Ishikawa (cell line): ENCODE data around the gene EQTN.

Source experiments
- FOXM1 ChIP-seq: IDR thresholded peaks from 2 replicates; pipeline ENCODE4 v1.6.1; 2012; ENCODE audit warnings: low read depth, borderline replicate concordance
- NFIC ChIP-seq: IDR thresholded peaks from 2 replicates; pipeline ENCODE4 v1.6.1; 2012
- RAD21 ChIP-seq: IDR thresholded peaks from 2 replicates; pipeline ENCODE4 v1.6.1; 2012; ENCODE audit warnings: low read depth
- REST ChIP-seq: IDR thresholded peaks from 2 replicates; pipeline ENCODE4 v1.6.1; 2012; ENCODE audit warnings: low read depth, mild to moderate bottlenecking
- TAF1 ChIP-seq: IDR thresholded peaks from 2 replicates; pipeline ENCODE4 v1.6.1; 2012; ENCODE audit warnings: low read depth, mild to moderate bottlenecking
- TEAD4 ChIP-seq: IDR thresholded peaks from 2 replicates; pipeline ENCODE4 v1.6.1; 2012
- USF1 ChIP-seq: IDR thresholded peaks from 2 replicates; pipeline ENCODE4 v1.6.1; 2012
- YY1 ChIP-seq: IDR thresholded peaks from 2 replicates; pipeline ENCODE4 v1.6.1; 2012; ENCODE audit warnings: low read depth

The EQTN gene

GRCh38 chr9:27258662-27259061 lies 38.3 kb downstream of the EQTN start:
- TF ChIP-seq YY1 (no peak), NFIC (no peak), TEAD4 (no peak), TAF1 (no peak)

GRCh38 chr9:27248702-27249101 lies 48.2 kb downstream of the EQTN start:
- TF ChIP-seq FOXM1 (no peak), USF1 (no peak), RAD21 (no peak)

- no peak for TF ChIP-seq REST
- TF ChIP-seq RAD21 = peak; percentile 66
These were observed 49.2 kb downstream of the EQTN start for GRCh38 chr9:27247756-27248155.
